Cardiac muscle cell (in vitro differentiated cells and primary cell): ENCODE data around the gene CYB5A. TPM values are rescaled to one million over a fixed set of nuclear protein-coding genes. Genes with fewer than 3 reads are reported as not detected.

Experiments used
- DNase-seq, 2 donors: peaks; one replicate each; pipeline versions ENCODE4 v3.0.0 to v3.0.0-alpha.2; 2010 to 2017; ENCODE audit warnings: low read depth in 1 of 2, low spot score in 1 of 2
- H3K27ac ChIP-seq: fragments of 200-600 bp; sonication (generic); 2 replicates; pipeline ENCODE4 v1.5.1; 2016
- H3K27me3 ChIP-seq: fragments of 200-600 bp; sonication (generic); 2 replicates; pipeline ENCODE4 v1.6.0; 2016; ENCODE audit warnings: control low read depth
- H3K36me3 ChIP-seq: fragments of 200-600 bp; sonication (generic); 2 replicates; pipeline ENCODE4 v1.5.1; 2016; ENCODE audit warnings: control low read depth
- H3K4me1 ChIP-seq: fragments of 200-600 bp; sonication (generic); 2 replicates; pipeline ENCODE4 v1.8.1; 2017; ENCODE audit warnings: low read depth, mild to moderate bottlenecking, mixed run types
- H3K4me3 ChIP-seq: fragments of 200-600 bp; sonication (generic); 2 replicates; pipeline ENCODE4 v1.5.1; 2016; ENCODE audit warnings: mild to moderate bottlenecking
- H3K9me3 ChIP-seq: fragments of 200-600 bp; sonication (generic); 2 replicates; pipeline ENCODE4 v1.5.1; 2017; ENCODE audit warnings: low read depth, mild to moderate bottlenecking, control low read depth
- polyA plus RNA-seq: library from polyadenylated mRNA; unstranded; fragments of >200 nt; fragmentation: Nextera tagmentation; extraction: Ambion mirVana; gene quantifications from 2 replicates; pipeline ENCODE4 v1.2.1, GENCODE V29; 2016
- total RNA-seq: library from RNA; depleted of rRNA; stranded (reverse); fragments of >200 nt; gene quantifications from 2 replicates; pipeline ENCODE4 v1.2.3, GENCODE V29; 2016
- TF ChIP-seq, protein P1 (sequence below): IDR thresholded peaks from 2 replicates; pipeline ENCODE4 v1.5.1; 2012; ENCODE audit warnings: low read depth, mild to moderate bottlenecking, low read length

The CYB5A gene
- total and polyA plus RNA-seq, 2 experiments from 2014 or later = 150 to 201 TPM

DNA sequence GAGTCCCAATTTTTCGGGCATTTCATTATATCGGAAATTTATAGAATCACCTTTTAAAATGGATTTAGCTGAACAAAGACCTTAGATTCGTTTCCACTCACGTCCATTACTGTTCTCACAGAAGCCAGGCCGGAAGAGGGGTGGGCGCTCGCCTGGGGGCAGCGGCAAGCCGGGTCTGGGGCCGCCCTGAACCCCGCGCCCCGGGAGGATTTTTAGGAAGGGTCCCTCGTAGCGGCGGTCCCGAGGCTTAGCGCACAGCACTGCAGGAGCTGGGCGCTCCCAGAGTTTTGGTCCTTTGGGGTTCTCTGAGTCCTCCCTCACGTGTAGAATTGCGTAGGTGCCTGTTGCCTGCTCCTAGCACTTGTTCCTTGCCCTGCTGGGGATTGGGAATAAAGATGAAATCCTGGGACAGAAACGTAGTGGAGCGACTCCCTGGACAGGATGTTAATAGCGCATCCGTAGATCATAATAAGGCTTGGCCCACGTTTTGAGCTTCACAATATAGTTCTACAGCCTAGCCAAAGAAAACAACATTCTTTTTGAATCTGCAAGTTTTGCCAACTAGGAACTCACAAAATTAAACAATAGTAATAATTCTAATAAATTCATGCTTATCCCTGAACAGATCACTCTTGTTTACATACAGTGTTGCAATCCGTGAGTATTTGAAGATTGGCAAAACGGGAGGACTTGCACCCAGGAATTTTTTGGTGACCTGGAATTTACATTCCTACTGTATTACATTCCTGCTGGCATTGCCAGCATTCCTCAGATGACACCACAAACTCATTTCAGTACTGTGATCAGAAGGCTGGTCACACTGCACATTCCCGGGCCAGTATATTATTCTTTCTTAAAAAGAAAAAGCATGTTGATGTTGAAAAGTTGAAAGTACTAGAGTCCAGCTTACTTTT lies 24.8 kb upstream of the CYB5A start:
- Histone ChIP-seq H3K4me3 (no peak overlapping the region), H3K27me3 (no peaks in the 10 kb centered on the region), H3K9me3 (no peaks in the 10 kb centered on the region), H3K27ac (peak overlapping the region; percentile 46), H3K36me3 (no peaks in the 10 kb centered on the region), H3K4me1 (peaks cover 4% of the 10 kb centered on the region)
- peak; percentile 44 to 90 for DNase-seq
- TF ChIP-seq, protein P1, sequence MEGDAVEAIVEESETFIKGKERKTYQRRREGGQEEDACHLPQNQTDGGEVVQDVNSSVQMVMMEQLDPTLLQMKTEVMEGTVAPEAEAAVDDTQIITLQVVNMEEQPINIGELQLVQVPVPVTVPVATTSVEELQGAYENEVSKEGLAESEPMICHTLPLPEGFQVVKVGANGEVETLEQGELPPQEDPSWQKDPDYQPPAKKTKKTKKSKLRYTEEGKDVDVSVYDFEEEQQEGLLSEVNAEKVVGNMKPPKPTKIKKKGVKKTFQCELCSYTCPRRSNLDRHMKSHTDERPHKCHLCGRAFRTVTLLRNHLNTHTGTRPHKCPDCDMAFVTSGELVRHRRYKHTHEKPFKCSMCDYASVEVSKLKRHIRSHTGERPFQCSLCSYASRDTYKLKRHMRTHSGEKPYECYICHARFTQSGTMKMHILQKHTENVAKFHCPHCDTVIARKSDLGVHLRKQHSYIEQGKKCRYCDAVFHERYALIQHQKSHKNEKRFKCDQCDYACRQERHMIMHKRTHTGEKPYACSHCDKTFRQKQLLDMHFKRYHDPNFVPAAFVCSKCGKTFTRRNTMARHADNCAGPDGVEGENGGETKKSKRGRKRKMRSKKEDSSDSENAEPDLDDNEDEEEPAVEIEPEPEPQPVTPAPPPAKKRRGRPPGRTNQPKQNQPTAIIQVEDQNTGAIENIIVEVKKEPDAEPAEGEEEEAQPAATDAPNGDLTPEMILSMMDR = no peak

DNA sequence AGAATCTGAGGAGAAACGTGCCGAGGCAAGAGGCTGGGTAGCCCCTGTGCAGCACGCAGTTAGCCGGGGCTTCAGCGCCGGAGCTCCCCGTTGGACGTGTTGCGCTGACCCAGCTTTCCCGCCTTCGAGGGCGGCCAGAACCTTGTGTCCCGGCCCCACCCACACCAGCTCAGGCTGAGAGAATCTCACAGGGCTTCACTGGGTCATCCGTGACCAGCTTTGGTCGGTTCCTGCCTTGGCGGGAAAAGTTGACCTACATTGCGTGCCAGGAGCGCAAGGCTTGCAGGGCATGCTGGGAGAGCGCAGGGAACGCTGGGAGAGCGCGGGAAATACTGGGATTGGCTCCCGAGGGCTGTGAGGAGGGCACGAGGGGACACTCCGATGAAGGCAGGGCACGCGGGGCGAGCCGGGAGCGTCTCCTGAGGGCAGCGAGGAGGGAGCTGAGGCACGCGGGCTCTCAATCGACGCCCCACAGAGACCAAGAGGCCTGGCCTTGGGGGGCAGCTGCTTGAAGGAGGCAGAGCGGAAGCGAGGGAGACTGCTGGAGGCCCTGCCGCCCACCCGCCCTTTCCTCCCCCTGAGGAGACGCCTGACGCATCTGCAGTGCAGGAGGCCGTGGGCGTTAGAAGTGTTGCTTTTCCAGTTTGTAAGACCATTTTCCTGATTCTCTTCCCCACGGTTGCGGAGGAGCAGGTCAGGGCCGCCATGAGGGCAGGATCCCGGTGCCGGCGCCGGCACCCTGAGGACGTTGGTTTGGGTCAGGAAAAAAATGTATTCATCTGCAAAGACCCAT lies 23.9 kb upstream of the CYB5A start, which contains the start of gene C18orf63:
TSS of gene C18orf63 (plus strand) at position 376 of the 793 bp plus-strand sequence. CDS start 2,027 bp downstream, outside the sequence.
- TF ChIP-seq, protein P1 = no peak

DNA sequence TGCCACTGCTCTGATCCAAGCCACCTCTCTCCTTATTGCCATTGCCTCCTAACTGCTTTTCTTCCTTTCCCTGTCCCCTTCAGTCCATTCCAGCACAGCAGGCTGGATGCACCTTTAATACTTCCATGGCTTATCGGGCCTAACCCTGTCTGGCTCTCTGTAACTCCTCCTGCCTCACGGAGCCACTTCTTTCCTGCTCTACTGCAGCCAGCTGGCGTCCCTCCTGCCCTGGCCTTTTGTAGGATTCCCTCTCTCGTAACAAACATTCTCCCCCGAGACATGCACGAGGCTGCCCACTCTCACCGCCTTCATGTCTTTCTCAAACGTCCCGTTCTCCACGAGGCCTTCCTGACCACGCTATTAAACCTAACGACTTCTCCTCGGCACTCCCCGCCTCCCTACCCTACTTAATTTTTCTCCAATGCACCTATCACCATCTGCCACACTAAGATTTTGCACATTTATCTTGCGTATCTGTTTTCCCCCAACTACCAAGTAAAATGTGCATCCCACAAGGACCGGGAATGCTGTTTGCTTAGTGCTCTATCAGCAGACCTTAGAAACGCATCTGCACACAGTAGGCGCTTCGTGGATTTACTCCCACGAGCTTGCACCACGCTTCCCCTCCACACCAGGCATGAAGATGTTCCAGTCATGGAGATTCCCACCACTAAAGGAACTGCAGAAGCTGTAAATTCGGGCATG lies 23.1 kb upstream of the CYB5A start:
- Histone ChIP-seq H3K27ac (no peak overlapping the region), H3K36me3 (no peaks in the 10 kb centered on the region), H3K4me3 (no peak overlapping the region), H3K4me1 (peaks cover 4% of the 10 kb centered on the region), H3K9me3 (no peaks in the 10 kb centered on the region), H3K27me3 (no peaks in the 10 kb centered on the region)
- TF ChIP-seq, protein P1 = no peak
- DNase-seq = no peak

More for the DNA sequence above, 23.9 kb upstream of the CYB5A start, which contains the start of gene C18orf63:
- no peak for DNase-seq
- H3K4me3 ChIP-seq = no peak within 1 kb of the TSS
- H3K27me3 ChIP-seq = no peaks in the 10 kb centered on the region
- H3K9me3 ChIP-seq = no peaks in the 10 kb centered on the region
- H3K4me1 ChIP-seq = peaks cover 4% of the 10 kb centered on the region
- H3K36me3 ChIP-seq = no peaks in the 10 kb centered on the region
- no peak within 1 kb of the TSS for H3K27ac ChIP-seq

DNA sequence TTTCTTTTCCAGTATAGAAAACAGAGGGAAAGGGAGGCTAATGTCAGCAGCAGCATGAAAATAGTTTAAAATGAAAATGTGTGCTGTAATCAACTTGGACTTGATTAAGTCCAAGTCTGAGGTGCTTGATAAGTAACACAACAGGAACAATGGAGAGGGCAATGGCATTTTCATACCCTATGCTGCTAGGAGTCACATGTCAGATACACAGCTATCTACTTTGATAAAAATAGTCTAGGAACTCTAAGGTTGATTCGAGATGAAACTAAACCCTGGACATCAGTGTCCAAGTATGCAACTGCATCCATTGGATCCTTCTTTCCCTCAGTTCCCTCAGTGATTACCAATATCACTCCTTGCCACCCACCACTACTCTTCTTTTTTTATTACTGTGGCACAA lies 19.2 kb upstream of the CYB5A start:
- no peak for DNase-seq
- Histone ChIP-seq H3K27ac (no peak overlapping the region), H3K4me1 (no peaks in the 10 kb centered on the region), H3K4me3 (no peak overlapping the region), H3K27me3 (no peaks in the 10 kb centered on the region), H3K36me3 (no peaks in the 10 kb centered on the region), H3K9me3 (no peaks in the 10 kb centered on the region)
- TF ChIP-seq, protein P1 = no peak

DNA sequence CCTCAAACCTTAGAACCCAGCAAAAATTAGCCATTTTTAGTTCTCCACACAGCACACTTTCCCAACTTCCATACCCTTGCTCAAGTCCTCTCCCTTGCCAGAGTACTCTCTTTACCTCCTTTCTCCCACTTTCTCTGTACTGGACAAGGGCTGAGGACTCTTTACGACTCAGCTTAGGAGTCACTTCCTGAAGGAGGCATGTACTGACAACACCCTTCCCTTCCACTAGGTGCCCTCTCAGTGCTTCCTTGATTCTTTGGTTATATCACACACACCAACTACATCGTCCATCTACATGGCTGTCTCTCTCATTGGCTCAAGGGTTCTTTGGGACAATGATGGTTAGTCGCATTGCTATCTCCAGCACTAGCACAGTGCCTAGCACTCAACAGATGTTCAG lies 18.6 kb upstream of the CYB5A start:
- no peaks in the 10 kb centered on the region for H3K27me3 ChIP-seq
- DNase-seq = peak in 1 of 2 donors; percentile 56
- no peaks in the 10 kb centered on the region for H3K9me3 ChIP-seq
- H3K36me3 ChIP-seq = no peaks in the 10 kb centered on the region
- no peak overlapping the region for H3K27ac ChIP-seq
- no peaks in the 10 kb centered on the region for H3K4me1 ChIP-seq
- TF ChIP-seq, protein P1 = peak; percentile 55
- H3K4me3 ChIP-seq = no peak overlapping the region
